Right ventricle myocardium superior (tissue), 1 donor: ENCODE data around the gene DBNDD2. TPM values are rescaled to one million over a fixed set of nuclear protein-coding genes. Genes with fewer than 3 reads are reported as not detected.

Source experiments
- ATAC-seq: fragments of 200-7000 bp; cut with Tn5 transposase; one replicate; pipeline ENCODE4 v1.9.1; 2020; ENCODE audit warnings: mild to moderate bottlenecking; ENCODE audit not compliant: poor library complexity
- DNase-seq: peaks from one replicate; pipeline ENCODE4 v3.0.0-alpha.2; 2020
- intact Hi-C: fragments of 100-400 bp; cut with DNase I; formaldehyde crosslinking; loops from one replicate; pipeline ENCODE4 v1.11.2; 2022
- long read RNA-seq: library from polyadenylated mRNA; unstranded; transcript quantifications from one replicate; pipeline ENCODE4 v2.0.0, GENCODE V29; 2021
- total RNA-seq: library from RNA; stranded (reverse); fragmentation: NEBNext Ultra II Directional; extraction: Animal tissue kit (Norgen Biotek cat#: 25700); gene quantifications from one replicate; pipeline ENCODE4 v1.2.1, GENCODE V29; 2021
- donor health status: DM: no; HTN: yes; CAD: no; lungs with severe emphysema.

The DBNDD2 gene, protein sequence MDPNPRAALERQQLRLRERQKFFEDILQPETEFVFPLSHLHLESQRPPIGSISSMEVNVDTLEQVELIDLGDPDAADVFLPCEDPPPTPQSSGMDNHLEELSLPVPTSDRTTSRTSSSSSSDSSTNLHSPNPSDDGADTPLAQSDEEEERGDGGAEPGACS
- total RNA-seq: 350 TPM
- long read RNA-seq, transcript DBNDD2-203 (3 exons, 1,417 nt): minor isoform, 207 of 554 reads
- long read RNA-seq, transcript DBNDD2-204 (4 exons, 1,537 nt): minor isoform, 43 of 554 reads
- long read RNA-seq, transcript DBNDD2-202 (4 exons, 1,078 nt): major isoform, 231 of 554 reads
- long read RNA-seq, transcript DBNDD2-209 (3 exons, 1,233 nt): minor isoform, 18 of 554 reads
- long read RNA-seq, partial matches to known transcripts: 1 of 554 reads
- long read RNA-seq, other reads (novel, unspliced or antisense): 33 of 554 reads

DNA sequence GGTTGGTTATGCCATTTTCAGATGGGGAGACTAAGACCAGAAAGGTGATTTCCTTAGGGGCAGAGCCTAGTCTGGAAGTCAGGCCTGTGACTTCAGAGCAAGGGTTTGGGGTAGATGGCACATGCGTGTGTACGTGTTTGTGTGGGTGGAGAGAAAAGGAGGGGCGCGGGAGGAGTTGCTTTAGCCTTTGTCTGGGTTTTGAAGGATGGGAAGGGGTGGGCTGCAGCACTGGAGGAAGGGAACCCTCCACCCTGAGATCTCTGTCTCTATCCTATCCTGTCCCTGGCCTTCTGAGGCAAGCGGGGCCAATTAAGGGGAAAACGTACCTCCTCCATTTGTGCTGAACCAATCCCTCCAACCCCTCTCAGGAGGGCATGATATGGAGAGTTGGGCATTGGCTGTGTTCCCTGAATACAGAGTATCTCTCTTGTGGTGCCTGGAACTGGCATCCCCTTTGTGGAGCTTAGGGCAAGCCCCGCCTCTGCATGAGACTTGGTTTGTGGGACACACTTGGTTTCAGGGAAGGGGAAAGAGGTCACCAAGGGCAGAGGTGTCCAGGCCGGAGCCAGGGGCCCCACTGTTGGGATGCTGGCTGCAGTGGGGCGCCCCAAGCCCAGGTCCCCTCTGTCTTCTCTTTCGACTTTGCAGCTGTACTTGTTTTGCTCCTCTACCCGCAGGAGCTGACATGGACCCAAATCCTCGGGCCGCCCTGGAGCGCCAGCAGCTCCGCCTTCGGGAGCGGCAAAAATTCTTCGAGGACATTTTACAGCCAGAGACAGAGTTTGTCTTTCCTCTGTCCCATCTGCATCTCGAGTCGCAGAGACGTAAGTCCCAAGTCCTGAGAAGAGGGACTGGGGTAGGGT lies at the start of gene DBNDD2:
Gene DBNDD2, plus strand, starts transcription at position 507 of the 863 bp plus-strand sequence. Its CDS starts 179 bp downstream, at position 686.
- DNase-seq (peak; percentile 63), ATAC-seq (peak; percentile 69)
- intact Hi-C loops: no loop called here

DNA sequence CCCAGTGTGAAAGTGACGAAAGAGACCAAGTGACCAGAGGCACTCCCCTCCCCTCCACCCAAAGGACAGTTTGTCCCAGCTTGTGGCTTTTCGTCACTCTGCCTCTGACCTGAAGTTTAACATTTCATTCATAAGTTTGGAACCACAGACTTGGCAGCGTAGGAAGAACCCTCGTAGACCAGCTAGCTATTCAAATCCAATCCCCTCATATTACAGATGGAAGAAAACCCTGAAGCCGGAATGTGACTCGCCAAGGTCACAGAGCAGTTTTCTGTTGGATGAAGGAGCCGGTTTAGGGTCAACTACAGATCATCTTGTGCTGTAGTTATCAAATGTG lies 49.1 kb upstream of the DBNDD2 start:
- ATAC-seq (peak; percentile 51), DNase-seq (peak; percentile 62)
- intact Hi-C loops: loop anchor here (2.0 kb wide), 1 partner anchor 18 kb away; no protein-coding TSS in a partner anchor

DNA sequence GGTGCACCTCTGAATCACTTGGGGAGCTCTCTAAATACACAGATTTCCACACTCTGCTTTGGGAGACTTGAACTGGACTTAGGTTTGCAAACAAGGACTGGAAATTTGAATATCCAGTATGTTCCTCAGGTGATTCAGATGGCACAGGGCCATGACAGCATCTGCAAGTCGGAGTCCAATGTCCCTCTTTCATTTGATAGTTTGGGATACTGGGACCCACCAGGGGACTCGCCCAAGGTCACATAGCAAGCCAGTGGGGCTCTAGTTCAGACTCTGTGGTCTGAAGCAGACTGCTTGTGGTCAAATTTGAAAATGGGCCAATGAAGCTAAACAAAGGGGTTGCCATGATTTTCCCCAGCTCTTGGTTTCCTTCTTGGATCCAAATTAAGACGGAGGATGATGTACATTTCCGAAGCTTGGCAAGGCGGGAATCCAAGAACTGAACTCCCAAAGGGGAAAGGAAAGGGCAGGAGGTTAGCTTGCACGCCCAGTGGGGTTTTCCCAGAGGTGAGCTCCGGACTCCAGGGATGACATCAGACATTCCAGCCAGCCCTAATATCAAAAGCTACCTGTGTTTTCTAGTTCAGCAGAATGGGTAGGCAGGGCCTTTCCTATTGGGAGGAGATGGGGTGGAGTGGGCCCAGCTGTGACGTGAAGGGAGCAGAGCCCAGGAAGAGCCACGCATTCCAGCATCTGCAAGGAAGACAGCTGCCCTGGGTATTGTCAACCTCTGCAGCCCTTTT lies 48.5 kb upstream of the DBNDD2 start:
- ATAC-seq (no peak), DNase-seq (no peak)
- intact Hi-C loops: loop anchor here (2.0 kb wide), 1 partner anchor 19 kb away; no protein-coding TSS in a partner anchor

DNA sequence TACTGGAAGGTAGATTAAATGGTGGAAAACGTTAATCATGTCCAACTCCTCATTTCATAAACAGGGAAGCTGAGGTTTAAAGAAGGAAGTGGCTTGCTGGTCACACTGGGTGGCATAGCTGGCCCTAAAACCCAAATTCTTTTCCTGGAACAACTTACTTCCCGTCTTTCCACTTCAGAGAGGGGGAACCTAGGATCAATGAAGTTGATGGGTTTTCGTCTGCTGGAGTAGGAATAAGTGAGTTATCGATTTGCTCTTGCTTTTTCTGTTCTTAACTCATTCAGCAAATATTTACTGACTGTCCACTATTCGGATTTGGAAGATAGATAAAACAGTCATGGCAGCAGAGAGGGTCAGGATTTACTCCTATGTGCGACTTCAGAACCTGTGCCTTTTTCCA lies 46.3 kb upstream of the DBNDD2 start:
- intact Hi-C loops: no loop called here
- DNase-seq: no peak
- ATAC-seq: no peak

DNA sequence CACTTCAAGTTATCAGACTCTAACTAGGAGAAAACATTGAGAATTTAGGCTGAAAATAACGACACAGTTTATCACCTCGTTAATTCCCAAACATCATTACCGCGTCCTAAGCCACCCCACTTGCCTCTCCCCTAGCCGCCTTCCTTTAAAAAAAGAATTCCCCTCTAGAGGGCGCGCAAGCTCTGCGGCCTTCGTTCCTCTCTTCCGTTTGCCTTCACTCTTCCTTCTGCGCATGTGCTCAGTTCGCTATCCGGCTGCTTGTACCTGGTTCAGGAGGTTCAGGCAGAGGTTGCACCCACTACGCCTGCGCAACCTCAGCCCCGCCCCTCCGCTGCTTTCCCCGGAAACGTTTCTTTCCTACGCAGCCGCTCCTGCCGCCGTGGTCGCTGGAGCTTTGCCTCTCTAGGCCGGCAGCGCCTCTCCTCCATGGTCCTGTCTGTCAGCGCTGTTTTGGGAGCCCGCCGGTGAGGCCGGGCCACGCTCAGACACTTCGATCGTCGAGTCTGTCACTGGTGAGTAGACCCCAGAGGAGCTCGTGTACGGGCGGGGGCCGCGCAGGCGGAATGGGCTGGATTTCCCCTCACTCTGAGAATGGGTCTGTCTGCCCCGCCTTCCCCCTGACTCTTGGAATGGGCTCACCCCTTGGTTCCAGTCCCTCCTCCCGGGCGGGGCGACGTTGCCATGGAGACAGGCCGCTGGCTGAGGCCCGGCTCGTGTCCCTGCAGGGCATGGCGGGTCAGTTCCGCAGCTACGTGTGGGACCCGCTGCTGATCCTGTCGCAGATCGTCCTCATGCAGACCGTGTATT lies 45.1 kb upstream of the DBNDD2 start, which contains the start of gene SYS1:
Gene SYS1, plus strand, starts transcription at position 353 of the 807 bp plus-strand sequence. Its CDS starts 376 bp downstream, at position 729.
- intact Hi-C loops: no loop called here
- DNase-seq (peak; percentile 99), ATAC-seq (peak; percentile 91)

DNA sequence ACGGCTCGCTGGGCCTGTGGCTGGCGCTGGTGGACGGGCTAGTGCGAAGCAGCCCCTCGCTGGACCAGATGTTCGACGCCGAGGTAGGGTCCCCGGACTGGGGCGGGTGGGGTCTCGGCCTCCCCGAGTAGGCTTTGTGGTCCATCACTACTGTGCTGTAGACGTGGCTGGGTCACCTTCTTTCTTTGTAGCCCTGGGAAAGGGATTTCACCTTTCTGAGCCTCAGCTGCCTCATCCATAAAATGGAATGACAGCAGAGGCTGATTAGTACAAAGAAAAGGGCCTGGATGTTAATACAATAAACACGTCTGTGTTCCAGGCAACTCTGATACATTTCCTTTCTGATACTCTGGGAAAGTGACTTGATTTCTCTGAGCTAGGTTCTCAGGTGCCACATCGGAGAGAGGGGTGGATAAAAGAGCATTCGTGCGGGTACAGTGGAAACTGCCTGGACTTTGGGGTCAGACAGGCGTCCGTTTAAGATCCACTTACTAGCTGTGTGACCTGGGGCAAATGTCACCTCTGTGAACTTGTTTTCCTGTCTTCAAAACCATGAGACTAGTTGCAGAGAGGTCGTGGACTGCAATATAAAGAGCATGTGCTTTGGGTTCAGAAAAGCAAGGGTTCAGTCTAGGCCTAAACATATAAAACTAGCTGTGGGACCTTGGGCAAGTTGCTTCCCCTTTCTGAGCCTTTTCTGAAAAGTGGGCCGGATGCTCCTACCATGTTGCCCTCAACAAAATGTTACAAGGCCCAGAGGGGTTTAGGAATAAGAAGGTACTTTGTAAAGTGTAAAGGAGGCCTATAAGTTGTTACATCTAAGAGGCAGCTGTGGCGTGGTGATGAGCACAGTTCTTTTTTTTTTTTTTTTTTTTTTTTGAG lies 44.2 kb upstream of the DBNDD2 start:
- ATAC-seq (no peak), DNase-seq (no peak)
- intact Hi-C loops: no loop called here

DNA sequence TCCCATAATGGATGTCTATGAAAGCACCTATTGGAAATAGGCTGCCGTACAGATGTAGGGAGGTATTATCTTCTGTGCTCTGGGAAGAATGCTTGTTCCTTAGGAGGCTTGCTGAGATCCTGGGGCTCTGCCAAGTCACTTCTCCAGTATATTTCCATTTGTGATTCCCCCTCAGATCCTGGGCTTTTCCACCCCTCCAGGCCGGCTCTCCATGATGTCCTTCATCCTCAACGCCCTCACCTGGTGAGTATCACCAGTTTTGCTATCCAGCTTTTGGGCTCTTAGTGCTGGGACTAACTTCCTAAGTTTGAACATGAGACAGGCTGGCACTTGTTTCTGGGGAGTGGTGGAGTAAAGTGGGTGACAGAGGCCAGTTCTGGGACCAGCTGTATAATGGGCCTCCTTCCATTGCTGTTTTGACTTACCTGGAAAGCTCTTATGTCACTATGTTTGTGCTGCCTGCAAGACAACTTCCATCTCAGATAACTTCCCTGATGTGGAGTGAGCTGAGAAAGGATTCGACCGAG lies 42.6 kb upstream of the DBNDD2 start:
- no peak for DNase-seq
- intact Hi-C loops: no loop called here
- ATAC-seq: no peak

DNA sequence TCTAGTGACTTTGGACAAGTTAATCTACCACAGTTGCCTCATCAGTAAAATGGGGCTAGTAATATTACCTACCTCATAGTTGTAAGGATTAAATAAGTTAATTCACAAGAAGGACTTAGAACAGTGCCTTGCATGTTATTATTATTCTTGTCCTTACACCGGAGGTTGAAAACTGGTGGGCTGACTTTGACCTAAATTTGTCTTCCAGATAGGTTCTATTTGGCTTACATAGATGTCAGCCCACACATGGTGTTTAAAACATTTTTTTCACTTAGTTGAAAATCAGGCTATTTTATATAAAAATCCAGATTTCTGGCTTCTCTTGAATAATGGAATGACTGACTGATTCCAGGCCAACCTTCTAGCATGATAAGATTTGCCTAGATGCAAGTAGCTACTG lies 41.9 kb upstream of the DBNDD2 start:
- no peak for ATAC-seq
- DNase-seq: no peak
- intact Hi-C loops: no loop called here

DNA sequence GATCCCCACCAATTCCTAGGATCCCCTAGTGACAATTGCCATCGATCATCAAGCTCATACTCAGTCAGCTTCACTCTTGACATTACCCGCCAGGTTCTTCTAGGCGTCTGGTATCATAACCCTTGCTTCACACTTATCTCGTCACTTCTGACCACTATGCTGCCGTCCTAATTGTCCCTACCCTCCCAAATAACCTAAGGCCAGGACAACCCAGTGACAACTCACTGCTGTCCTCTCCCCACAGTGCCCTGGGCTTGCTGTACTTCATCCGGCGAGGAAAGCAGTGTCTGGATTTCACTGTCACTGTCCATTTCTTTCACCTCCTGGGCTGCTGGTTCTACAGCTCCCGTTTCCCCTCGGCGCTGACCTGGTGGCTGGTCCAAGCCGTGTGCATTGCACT lies 41.5 kb upstream of the DBNDD2 start:
- DNase-seq (no peak), ATAC-seq (no peak)
- intact Hi-C loops: no loop called here

DNA sequence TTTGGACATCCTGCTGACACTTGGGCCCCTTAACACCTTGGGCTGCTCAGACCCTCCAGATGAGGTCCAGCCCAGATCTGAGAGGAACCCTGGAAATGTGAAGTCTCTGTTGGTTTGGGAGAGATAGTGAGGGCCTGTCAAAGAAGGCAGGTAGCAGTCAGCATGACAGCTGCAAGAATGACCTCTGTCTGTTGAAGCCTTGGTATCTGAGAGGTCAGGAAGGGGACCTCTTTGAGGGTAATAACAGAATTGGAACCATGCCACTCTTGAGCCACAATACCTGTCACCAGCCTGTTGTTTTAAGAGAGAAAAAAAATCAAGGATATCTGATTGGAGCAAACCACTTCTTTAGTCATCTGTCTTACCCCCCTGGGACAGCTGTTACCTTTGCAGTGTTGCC lies 41.0 kb upstream of the DBNDD2 start:
- ATAC-seq: no peak
- intact Hi-C loops: no loop called here
- DNase-seq: no peak

DNA sequence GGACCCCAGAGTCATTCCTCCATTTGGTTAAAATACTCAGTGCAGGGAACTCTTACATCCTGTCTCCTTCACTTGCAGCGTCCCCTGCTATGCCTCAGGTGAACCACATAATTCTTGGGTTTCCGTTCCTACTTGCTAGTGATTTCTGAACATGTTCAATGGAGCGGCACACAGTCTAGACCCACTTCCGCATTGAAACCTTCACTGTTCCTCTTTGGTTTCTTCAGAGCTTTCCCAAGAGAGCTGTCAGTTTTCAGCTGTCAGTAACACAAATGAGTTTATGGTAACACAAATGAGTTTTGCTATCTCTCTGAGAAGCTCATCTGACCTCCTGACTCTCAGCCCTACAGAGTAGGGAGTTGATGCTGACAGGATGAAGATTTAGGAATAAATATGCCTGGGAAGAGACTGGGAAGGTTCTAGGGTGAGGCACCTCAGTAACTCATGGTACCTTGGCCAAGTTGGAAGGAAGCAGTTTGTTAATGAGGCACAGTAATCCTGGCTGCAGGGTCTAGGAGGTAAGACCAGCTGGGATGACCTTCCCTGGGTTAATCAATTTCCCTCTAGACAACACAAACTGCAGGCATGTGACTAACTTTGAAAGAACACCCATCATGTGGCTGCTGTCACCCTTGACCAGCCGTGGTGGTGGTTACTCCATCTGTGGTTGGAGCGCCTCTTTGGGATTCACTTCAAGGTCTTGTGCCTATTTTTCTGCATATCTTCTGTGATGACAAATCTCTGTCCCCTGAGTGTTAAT lies 39.7 kb upstream of the DBNDD2 start:
- DNase-seq (no peak), ATAC-seq (no peak)
- intact Hi-C loops: no loop called here

DNA sequence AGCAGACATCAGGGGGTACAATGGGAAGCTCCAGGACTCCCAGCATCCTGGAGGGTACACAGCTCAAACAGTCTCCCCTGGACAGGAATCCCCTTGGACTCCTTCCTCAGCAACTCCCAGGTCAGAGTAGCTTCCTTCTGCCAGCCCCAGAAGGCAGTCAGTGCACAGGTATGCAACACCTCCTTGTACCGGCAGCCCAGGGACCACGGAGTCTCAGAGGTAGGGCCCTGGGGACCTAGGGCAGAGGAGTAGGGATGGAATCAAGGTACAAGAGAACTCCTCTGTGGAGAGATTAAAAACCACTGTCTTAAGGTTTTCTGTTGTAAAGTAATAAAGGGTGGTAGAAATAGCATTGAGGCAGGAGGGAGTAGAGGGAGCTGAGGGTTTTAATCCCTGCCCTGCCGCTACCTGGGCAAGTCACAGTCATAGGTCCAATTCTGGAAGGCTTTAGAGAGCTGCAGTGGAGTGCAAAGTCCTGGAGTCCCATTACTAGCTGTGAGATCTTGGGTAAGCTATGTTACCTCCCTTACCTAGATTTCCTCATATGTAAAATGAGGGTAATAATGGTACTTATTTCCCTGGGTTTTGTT lies 37.4 kb upstream of the DBNDD2 start:
- intact Hi-C loops: loop anchor here (5.0 kb wide), 1 partner anchor 43 kb away; no protein-coding TSS in a partner anchor
- DNase-seq: no peak
- ATAC-seq: no peak

DNA sequence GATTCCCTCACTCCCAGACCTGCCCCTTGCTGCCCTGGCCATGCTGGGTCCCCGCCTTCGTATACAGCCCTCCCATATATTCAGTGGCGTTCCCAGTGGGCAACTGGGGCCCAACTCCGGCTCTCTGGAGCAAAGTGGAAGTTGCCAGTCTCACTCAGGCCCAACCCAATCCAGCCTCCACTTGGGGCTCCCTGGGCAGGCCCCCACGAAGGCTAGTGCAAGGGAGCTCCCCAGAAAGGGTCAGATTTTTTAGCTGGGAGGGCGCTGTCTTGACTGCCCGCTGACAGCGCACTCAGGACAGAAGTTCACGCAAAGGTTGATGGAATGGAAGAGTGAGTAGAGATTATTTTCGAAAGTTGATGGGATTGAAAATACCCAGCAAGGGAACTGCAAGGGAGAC lies 35.8 kb upstream of the DBNDD2 start:
- no peak for ATAC-seq
- intact Hi-C loops: loop anchor here (5.0 kb wide), 1 partner anchor 45 kb away; no protein-coding TSS in a partner anchor
- no peak for DNase-seq

DNA sequence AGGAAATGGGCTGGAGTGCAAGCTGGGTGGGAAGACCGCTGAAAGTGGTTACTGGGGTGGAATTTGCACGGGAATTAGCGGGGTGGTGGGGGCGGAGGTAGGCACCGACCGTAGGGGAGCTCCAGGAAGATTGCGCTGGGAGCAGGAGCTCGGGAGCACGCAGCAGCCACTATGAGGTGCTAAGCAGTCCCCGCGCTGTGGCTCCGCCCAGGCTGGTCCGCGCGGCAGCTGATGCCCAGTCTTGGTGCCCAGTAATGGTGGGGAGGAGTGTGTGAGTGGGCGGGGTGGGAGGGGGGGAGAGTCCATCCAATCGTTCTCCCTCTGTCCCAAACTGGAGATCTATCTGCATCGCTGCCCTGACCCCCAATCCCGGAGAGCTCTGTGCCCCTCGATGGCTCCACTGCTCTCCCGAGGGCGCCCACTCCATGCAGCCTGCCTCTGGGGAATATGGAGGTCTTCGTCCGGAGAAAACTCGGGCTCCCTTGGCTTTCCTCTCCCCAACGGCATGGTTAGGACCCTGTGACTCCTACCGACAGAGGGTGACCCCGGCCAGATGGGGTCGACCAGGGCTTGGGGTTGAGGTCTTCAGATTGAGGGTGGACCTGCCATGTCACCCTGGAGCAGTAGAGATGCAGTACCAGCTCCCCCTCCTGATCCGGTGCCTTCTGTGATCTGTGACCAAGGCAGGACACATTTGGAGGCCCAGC lies 35.3 kb upstream of the DBNDD2 start:
- DNase-seq (peak; percentile 63), ATAC-seq (peak; percentile 70)
- intact Hi-C loops: loop anchor here (5.0 kb wide), 1 partner anchor 45 kb away; no protein-coding TSS in a partner anchor
